ENCODE data around the gene ZNF337. TPM values are rescaled to one million over a fixed set of nuclear protein-coding genes. Genes with fewer than 3 reads are reported as not detected.

ZNF337 gene
- total RNA-seq (10 to 100 TPM; 10.4 to 21.0 (median 16.7) TPM), polyA plus RNA-seq (10 to 100 TPM in 1 of 3 donors, 1 to 10 TPM in 2; 3.5 to 14.4 (median 5.5) TPM)
- long read RNA-seq, donor 1, partial matches to known transcripts = 0 of 1 reads
- long read RNA-seq, donor 1, other reads (novel, unspliced or antisense) = 0 of 1 reads
- long read RNA-seq, donor 2, partial matches to known transcripts = 0 of 1 reads
- long read RNA-seq, donor 2, other reads (novel, unspliced or antisense) = 0 of 1 reads
- long read RNA-seq, donor 3, partial matches to known transcripts = 0 of 4 reads
- long read RNA-seq, donor 3, other reads (novel, unspliced or antisense) = 0 of 4 reads
- long read RNA-seq, donor 4 = 0 reads
- long read RNA-seq, donor 5, partial matches to known transcripts = 0 of 5 reads
- long read RNA-seq, donor 5, other reads (novel, unspliced or antisense) = 0 of 5 reads
- long read RNA-seq, donor 6, partial matches to known transcripts = 9 of 12 reads
- long read RNA-seq, donor 6, other reads (novel, unspliced or antisense) = 0 of 12 reads
- long read RNA-seq, donor 7, partial matches to known transcripts = 0 of 5 reads
- long read RNA-seq, donor 7, other reads (novel, unspliced or antisense) = 0 of 5 reads
- long read RNA-seq, donor 8, partial matches to known transcripts = 0 of 2 reads
- long read RNA-seq, donor 8, other reads (novel, unspliced or antisense) = 0 of 2 reads
- long read RNA-seq, donor 9, partial matches to known transcripts = 0 of 4 reads
- long read RNA-seq, donor 9, other reads (novel, unspliced or antisense) = 0 of 4 reads
- long read RNA-seq, donor 10, partial matches to known transcripts = 0 of 1 reads
- long read RNA-seq, donor 10, other reads (novel, unspliced or antisense) = 0 of 1 reads

- TF ChIP-seq POLR2AphosphoS5 (IDR thresholded peaks at IDR 0.05) (peak; percentile 82 to 93 (median 85)), CTCF (IDR thresholded peaks at IDR 0.05) (no peak), POLR2A (IDR thresholded peaks at IDR 0.05) (peak in 1 of 4 donors; percentile 21), EP300 (IDR thresholded peaks at IDR 0.05) (no peak)
- H3K27me3 ChIP-seq = no peaks in the 10 kb centered on the region
- peaks cover 0 to 3% (median 0%) of the 10 kb centered on the region in 4 donors for H3K36me3 ChIP-seq
- 0 to 1% (median 0%) methylated on average over 10 to 81 of the region's 82 CpGs for WGBS, 5 donors
- peaks cover 0 to 17% (median 2%) of the 10 kb centered on the region in 4 donors for H3K9me3 ChIP-seq
- DNase-seq = peak; percentile 95 to 98
- intact Hi-C loops (cut with DNase I; ENCODE audit: low total_unique reads) = no loop called here
- peak within 1 kb of the TSS; percentile 68 to 95 (median 87) for H3K27ac ChIP-seq
- peaks cover 9 to 29% (median 18%) of the 10 kb centered on the region in 4 donors for H3K4me1 ChIP-seq
- peak within 1 kb of the TSS; percentile 83 to 92 (median 89) for H3K4me3 ChIP-seq
These were observed at the start of gene ZNF337 for GRCh38 chr20:25696371-25697131. Gene ZNF337, minus strand, starts transcription at chr20:25696853. Its CDS starts 10,436 bp downstream, at chr20:25686417.

- Histone ChIP-seq H3K4me1 (peaks cover 0 to 6% (median 2%) of the 10 kb centered on the region in 4 donors), H3K27me3 (no peaks in the 10 kb centered on the region), H3K27ac (no peak overlapping the region), H3K36me3 (no peaks in the 10 kb centered on the region), H3K4me3 (no peak overlapping the region), H3K9me3 (no peaks in the 10 kb centered on the region)
- TF ChIP-seq EP300 (IDR thresholded peaks at IDR 0.05) (no peak), POLR2A (IDR thresholded peaks at IDR 0.05) (no peak), POLR2AphosphoS5 (IDR thresholded peaks at IDR 0.05) (no peak), CTCF (IDR thresholded peaks at IDR 0.05) (no peak)
- DNase-seq = no peak
- intact Hi-C loops (cut with DNase I; ENCODE audit: low total_unique reads) = no loop called here
- WGBS, 5 donors = 71 to 100% (median 95%) methylated on average over 1 of the region's 1 CpG
These were observed 49.1 kb upstream of the ZNF337 start for GRCh38 chr20:25745738-25746137.

GRCh38 chr20:25745100-25745499 lies 48.4 kb upstream of the ZNF337 start:
- no peaks in the 10 kb centered on the region for H3K4me1 ChIP-seq
- H3K27me3 ChIP-seq = no peaks in the 10 kb centered on the region
- 71 to 84% (median 79%) methylated on average over 3 to 4 of the region's 4 CpGs for WGBS, 5 donors
- DNase-seq = no peak
- H3K36me3 ChIP-seq = no peaks in the 10 kb centered on the region
- no peak overlapping the region for H3K27ac ChIP-seq
- no peak overlapping the region for H3K4me3 ChIP-seq
- no peaks in the 10 kb centered on the region for H3K9me3 ChIP-seq
- no peak for TF ChIP-seq CTCF (IDR thresholded peaks at IDR 0.05)
- TF ChIP-seq POLR2A (IDR thresholded peaks at IDR 0.05) = no peak
- TF ChIP-seq POLR2AphosphoS5 (IDR thresholded peaks at IDR 0.05) = no peak
- TF ChIP-seq EP300 (IDR thresholded peaks at IDR 0.05) = no peak
- intact Hi-C loops (cut with DNase I; ENCODE audit: low total_unique reads) = no loop called here

- intact Hi-C loops (cut with DNase I; ENCODE audit: low total_unique reads) = no loop called here
- TF ChIP-seq POLR2A (IDR thresholded peaks at IDR 0.05) (no peak), EP300 (IDR thresholded peaks at IDR 0.05) (no peak), POLR2AphosphoS5 (IDR thresholded peaks at IDR 0.05) (no peak), CTCF (IDR thresholded peaks at IDR 0.05) (no peak)
- 87 to 98% (median 97%) methylated on average over 2 of the region's 2 CpGs for WGBS, 5 donors
- Histone ChIP-seq H3K9me3 (no peaks in the 10 kb centered on the region), H3K36me3 (no peaks in the 10 kb centered on the region), H3K4me1 (no peaks in the 10 kb centered on the region), H3K4me3 (no peak overlapping the region), H3K27me3 (no peaks in the 10 kb centered on the region), H3K27ac (no peak overlapping the region)
- DNase-seq = no peak
These were observed 47.6 kb upstream of the ZNF337 start for GRCh38 chr20:25744261-25744660.

Data from stomach (tissue), 19 donors.